GM18951 (cell line): ENCODE results near the gene GZMB.
"Not testable (repeated sequence)": the region's sequence is repeated elsewhere in the genome, so short reads cannot be mapped to it uniquely, and the experiment has no call there.

Source experiments
- POLR2A ChIP-seq: IDR thresholded peaks from 4 replicates; pipeline ENCODE4 v1.6.1; 2011; ENCODE audit warnings: mild to moderate bottlenecking; ENCODE audit not compliant: insufficient read length, insufficient read depth; ENCODE audit errors: extremely low read depth
- in situ Hi-C: fragments of 300-500 bp; cut with MboI; formaldehyde crosslinking; loops from one replicate; pipeline ENCODE4 v1.12.0; 2022; ENCODE audit warnings: low sequenced_read_pairs, mixed read lengths, inconsistent platforms; ENCODE audit not compliant: unreplicated experiment

Gene GZMB

DNA sequence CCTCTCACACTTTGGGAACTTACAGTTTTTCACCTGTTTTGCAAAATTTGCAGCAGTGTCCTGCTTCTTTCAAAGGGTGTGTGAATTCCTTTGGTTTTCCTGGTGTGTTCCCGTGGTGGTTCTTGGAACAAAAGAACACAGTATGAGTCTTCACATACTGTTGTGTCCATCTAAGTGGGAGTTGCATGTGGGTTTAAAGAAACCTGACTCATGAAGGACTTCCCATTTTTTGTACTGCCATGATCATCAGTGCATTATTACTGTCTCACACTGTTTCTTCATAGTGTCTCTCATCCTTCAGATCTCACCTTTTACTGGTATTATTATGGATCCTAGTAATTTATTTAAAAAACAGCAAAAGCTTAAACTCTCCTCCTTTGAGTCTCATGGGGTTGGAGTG lies 20.7 kb downstream of the GZMB start:
- no peak for TF ChIP-seq POLR2A
- in situ Hi-C loops = no loop called here

DNA sequence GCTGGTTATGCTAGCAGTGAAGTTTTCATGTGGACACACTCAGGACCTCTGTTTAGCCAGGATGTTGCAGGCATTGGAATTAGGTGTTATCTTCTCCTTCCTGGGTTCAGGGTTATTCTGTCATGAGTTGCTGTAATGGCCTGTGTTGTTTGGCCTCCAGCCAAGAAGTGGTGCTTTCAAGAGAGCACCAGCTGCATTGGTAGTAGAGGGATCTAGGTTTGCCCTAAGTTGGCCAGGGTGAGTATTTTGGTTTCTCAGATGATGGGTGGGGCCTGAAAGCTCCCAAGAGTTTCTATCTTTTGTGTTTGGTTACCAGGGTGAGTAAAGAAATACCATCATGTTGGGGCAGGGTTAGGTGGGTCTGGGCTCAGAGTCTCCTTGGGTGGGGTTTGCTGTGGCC lies 21.8 kb downstream of the GZMB start:
- in situ Hi-C loops = no loop called here
- TF ChIP-seq POLR2A = no peak

DNA sequence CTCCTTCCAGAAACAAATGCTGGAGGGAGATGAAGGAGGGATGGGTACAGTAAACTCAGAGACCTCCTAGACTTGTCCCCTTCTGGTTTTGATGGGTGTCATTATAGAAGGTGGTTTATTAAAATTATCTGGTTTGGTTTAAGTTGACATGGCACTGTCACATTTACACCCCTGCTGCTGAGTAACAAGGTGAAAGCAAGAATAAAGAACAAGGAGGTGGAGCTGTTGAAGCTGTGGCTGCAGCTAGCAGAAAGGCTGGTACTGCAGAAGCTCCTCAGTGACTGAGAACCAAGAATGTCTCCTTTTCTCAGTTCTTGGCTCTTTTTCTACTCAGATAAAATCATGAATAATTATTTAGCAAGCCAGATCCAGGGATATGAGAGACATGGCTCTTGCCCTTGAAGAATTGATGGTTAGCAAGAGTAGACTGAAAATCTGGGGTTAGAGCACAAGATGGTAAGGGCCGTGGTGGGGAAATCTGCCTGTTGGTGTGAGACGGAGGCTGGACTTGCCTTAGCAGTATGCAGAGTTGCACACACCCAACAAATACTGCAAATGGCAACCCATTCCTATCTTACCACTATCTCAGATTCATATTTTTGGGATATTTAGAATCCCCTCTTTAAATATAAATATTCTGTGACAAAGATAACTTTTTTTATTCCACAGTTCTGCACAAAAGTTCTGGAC lies 24.2 kb downstream of the GZMB start, which contains the start of gene GZMH:
Gene GZMH (minus strand): TSS at position 31 of the 690 bp plus-strand sequence. CDS start 72 bp downstream, outside the sequence.
- in situ Hi-C loops = no loop called here
- TF ChIP-seq POLR2A = no peak

DNA sequence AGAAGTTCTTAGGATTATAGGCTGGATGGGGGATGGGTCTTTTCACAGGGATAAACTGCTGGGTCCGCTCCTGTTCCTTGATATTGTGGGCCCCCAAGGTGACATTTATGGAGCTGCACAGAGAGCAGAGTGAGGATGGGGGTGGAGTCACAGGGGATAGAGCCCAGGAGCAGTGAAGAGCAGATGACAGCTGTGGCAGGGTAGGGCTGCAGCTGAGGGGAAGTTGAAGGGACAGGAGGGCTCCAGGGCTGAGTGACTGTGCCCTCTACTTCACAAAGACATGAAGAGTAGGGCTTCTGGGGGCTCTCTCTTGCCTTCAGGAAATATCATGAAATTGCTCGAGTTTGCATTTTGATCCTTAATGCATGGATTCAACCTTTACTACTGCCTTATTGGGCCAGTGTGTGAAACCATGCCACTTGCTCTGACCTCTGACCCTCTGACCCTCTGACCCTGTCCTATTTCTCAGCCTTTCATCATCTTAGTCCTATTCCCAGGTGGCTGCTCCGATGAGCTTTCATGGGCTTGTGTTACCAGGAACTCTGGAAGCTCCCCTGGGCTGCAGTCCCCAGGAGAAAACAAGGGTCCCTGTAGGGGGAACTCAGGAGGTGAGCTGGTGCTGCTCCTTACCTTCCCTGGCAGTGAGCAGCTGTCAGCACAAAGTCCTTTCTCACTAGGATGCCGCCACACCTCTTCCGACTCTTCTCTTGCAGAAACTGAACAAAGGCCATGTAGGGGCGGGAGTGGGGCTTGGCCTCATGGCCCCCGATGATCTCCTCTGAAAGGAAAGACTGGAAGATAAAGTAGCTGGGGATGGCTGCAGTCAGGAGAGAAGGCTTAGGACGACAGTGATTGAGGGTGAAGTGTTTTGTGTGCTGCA lies 26.1 kb downstream of the GZMB start:
- no peak for TF ChIP-seq POLR2A
- in situ Hi-C loops = no loop called here

DNA sequence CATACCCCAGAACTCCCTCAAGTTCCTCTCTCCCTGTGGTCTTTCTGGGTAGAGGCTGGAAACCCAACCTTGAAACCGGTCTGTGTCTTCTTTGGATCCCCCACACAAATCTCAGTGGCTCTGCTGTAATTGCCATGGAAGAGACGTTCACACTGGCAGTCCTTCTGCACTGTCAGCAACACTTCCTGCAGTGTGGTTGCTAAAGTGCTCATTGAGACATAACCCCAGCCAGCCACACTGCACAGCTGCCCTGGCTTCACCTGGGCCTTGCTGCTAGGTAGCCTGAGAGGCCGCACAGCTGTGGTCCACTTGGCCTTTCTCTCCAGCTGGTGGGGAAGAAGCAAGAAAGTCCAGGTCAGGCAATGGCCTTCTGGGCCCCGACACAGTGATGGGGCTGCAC lies 26.9 kb downstream of the GZMB start:
- in situ Hi-C loops = no loop called here
- no peak for TF ChIP-seq POLR2A

DNA sequence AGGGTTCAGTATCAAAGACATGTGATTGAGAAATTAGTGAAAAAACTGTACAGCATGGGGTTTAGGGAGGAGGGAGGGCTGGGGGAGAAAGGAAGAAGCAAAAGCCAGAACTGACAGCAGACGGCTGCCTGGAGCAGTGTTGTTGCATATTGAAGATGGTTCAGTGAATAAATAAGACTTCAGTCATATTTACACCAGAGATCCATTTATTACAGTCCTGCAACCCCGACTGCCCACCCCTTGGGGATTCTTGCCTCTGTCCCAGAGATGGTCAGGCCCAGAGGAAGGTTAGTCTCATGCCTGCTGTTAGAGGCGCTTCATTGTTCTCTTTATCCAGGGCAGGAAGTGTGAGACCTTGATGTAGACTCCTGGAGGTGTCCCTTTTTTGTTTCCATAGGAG lies 27.7 kb downstream of the GZMB start:
- no peak for TF ChIP-seq POLR2A
- in situ Hi-C loops = no loop called here

DNA sequence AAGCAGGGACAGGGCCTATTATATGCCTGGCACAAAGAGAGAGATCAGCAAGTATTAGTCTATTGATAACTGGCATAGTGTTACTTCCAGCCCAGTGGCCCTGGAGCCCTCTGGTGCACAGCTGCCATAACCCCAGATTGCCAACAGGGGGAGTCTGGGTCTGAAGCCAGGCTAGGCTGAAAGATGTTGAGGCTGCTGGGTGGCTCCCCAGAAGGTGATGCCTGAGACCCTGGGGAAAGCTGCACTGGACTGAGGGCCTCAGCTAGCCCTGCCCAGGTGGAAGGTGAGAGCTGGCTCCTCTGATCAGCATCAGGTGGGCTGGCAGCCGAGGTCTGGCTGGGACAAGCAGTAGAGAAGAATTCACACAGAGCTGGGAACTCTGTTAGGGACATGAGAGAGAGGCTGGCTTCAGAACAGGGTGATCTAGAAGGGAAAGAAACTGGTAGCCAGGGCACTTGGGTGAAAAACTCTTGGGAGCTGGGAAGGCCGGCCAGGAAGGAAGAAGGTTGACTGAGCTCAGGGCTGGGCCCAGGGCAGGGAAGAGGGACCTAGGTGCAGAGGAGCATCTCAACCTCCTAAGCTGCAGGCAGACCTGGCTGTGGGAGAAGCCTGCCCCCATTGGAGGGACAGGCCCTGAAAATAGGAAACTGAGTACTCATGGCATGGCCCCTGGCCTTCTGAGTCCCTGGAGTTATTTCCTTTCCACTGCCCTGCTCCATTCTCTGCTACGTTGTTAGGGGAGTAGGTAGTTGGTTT lies 28.4 kb downstream of the GZMB start:
- in situ Hi-C loops = no loop called here
- no peak for TF ChIP-seq POLR2A

DNA sequence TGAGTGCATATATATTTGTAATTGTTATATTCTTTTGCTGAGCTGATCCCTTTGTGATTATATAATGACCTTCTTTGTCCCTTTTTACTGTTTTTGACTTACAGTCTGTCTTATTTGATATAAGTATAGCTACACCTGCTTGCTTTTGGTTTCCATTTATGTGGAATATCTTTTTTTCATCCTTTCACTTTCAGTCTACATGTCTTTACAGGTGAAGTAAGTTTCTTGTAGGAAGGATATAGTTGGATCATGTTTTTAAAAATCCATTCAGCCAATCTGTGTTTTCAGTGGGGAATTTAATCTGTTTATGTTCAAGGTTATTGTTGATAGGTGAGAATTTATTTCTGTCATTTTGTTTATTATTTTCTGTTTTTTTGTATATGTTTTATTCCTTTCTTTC lies 36.6 kb downstream of the GZMB start:
- in situ Hi-C loops = no loop called here

DNA sequence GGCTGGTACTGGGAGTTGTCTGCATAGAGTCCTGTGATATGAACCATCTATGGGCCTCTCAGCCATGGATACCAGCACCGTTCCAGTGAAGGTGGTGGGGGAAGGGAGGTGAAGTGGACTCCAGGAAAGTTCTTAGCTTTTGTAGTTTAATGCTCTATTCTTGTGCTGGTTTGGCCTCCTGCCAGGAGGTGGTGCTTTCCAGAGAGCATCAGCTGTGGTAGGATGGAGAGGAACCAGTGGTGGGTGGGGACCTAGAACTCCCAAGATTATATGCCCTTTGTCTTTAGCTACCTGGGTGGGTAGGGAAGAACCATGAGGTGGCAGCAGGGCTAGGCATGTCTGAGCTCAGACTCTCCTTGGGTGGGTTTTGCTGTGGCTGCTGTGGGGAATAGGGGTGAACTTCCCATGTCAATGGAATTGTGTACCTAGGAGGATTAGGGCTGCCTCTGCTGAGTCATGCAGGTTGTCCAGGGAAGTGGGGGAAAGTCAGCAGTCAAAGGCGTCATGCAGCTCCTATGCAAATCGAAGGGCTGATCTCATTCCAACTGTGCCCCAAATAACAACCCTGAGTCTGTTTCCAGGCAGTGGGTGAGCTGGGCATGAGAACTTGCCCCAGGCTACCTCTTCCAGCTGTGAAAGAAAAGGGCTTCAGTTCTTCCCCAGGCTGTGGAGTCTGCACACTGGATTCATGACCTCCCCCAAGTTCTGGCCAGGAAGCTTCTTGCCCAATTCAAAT lies 38.7 kb downstream of the GZMB start:
- in situ Hi-C loops = no loop called here
- TF ChIP-seq POLR2A = no peak

More for the DNA sequence above, 36.6 kb downstream of the GZMB start:
- TF ChIP-seq POLR2A = no peak

DNA sequence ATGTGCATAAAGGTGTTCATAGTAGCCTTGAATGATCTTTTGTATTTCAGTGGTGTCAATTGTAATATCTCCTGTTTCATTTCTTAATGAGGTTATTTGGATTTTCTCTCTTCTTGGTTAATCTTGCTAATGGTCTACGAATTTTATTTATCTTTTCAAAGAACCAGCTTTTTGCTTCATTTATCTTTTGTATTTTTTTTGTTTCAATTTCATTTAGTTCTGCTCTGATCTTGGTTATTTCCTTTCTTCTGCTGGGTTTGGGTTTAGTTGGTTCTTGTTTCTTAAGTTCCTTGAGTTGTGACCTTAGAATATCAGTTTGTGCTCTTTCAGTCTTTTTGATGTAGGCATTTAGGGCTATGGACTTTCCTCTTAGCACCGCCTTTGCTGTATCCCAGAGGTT lies 43.0 kb downstream of the GZMB start:
- in situ Hi-C loops = not testable (repeated sequence)

DNA sequence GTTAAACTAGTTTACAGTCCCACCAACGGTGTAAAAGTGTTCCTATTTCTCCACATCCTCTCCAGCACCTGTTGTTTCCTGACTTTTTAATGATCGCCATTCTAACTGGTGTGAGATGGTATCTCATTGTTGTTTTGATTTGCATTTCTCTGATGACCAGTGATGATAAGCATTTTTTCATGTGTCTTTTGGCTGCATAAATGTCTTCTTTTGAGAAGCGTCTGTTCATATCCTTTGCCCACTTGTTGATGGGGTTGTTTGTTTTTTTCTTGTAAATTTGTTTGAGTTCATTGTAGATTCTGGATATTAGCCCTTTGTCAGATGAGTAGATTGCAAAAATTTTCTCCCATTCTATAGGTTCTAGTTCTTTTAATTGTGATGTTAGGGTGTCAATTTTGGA lies 49.6 kb downstream of the GZMB start:
- in situ Hi-C loops = not testable (repeated sequence)
